Hepatocyte (in vitro differentiated cells): ENCODE measurements around the gene CLIP4. TPM values are rescaled to one million over a fixed set of nuclear protein-coding genes. Genes with fewer than 3 reads are reported as not detected.

ENCODE experiments used
- DNase-seq: peaks from one replicate; pipeline ENCODE4 v3.0.0-alpha.2; 2016; ENCODE audit warnings: low spot score
- H2AFZ ChIP-seq: fragments of 200-600 bp; sonication (generic); 2 replicates; pipeline ENCODE4 v1.6.0; 2016; ENCODE audit warnings: antibody characterized with exemption, mild to moderate bottlenecking
- H3K27ac ChIP-seq: fragments of 200-600 bp; sonication (generic); 2 replicates; pipeline ENCODE4 v1.5.1; 2016; ENCODE audit warnings: mild to moderate bottlenecking
- H3K27me3 ChIP-seq: fragments of 200-600 bp; sonication (generic); 2 replicates; pipeline ENCODE4 v1.6.1; 2016
- H3K36me3 ChIP-seq: fragments of 200-600 bp; sonication (generic); replicated peaks from 2 replicates; pipeline ENCODE4 v1.5.1; 2016; ENCODE audit warnings: low read depth; ENCODE audit not compliant: insufficient read depth
- H3K4me1 ChIP-seq: fragments of 200-600 bp; sonication (generic); 2 replicates; pipeline ENCODE4 v1.5.1; 2016; ENCODE audit warnings: mild to moderate bottlenecking, moderate library complexity; ENCODE audit not compliant: insufficient read depth
- H3K4me2 ChIP-seq: fragments of 200-600 bp; sonication (generic); 2 replicates; pipeline ENCODE4 v1.6.0; 2016
- H3K4me3 ChIP-seq: fragments of 200-600 bp; sonication (generic); 2 replicates; pipeline ENCODE4 v1.5.1; 2016; ENCODE audit warnings: mild to moderate bottlenecking
- H3K79me2 ChIP-seq: fragments of 200-600 bp; sonication (generic); 2 replicates; pipeline ENCODE4 v1.6.0; 2017; ENCODE audit warnings: mild to moderate bottlenecking
- H3K9me2 ChIP-seq: fragments of 200-600 bp; sonication (generic); replicated peaks from 2 replicates; pipeline ENCODE4 v1.6.0; 2017; ENCODE audit warnings: mild to moderate bottlenecking; ENCODE audit not compliant: insufficient read depth
- H3K9me3 ChIP-seq: fragments of 200-600 bp; sonication (generic); 2 replicates; pipeline ENCODE4 v1.5.1; 2016; ENCODE audit warnings: low read depth, mild to moderate bottlenecking
- H4K20me1 ChIP-seq: fragments of 200-600 bp; sonication (generic); 2 replicates; pipeline ENCODE4 v1.6.0; 2016; ENCODE audit warnings: mild to moderate bottlenecking; ENCODE audit not compliant: insufficient read depth, poor library complexity, severe bottlenecking
- CTCF ChIP-seq: fragments of 200-600 bp; sonication (generic); IDR thresholded peaks from 2 replicates; pipeline ENCODE4 v1.5.1; 2016; ENCODE audit warnings: antibody characterized with exemption, mild to moderate bottlenecking; ENCODE audit not compliant: poor library complexity
- EZH2 ChIP-seq: fragments of 200-600 bp; sonication (generic); IDR thresholded peaks from 2 replicates; pipeline ENCODE4 v1.6.1; 2016; ENCODE audit warnings: antibody characterized with exemption, mild to moderate bottlenecking, borderline replicate concordance
- EZH2phosphoT487 ChIP-seq: fragments of 200-600 bp; sonication (generic); IDR thresholded peaks from one replicate; pipeline ENCODE4 v1.6.1; 2018; ENCODE audit warnings: antibody characterized with exemption, mild to moderate bottlenecking, low read depth, moderate library complexity; ENCODE audit not compliant: unreplicated experiment, severe bottlenecking
- WGBS: methylation state at CpG from one replicate; pipeline ENCODE4 v1.1.6; 2016; ENCODE audit warnings: low lambda C conversion rate; ENCODE audit errors: missing lambda C conversion rate; 5-methylcytosine and 5-hydroxymethylcytosine counted together
- polyA plus RNA-seq: library from polyadenylated mRNA; unstranded; fragments of >200 nt; fragmentation: Nextera tagmentation; extraction: Ambion mirVana; gene quantifications from 2 replicates; pipeline ENCODE4 v1.2.1, GENCODE V29; 2016
- total RNA-seq: library from RNA; depleted of rRNA; stranded (reverse); fragments of >200 nt; gene quantifications from 2 replicates; pipeline ENCODE4 v1.2.3, GENCODE V29; 2014

The CLIP4 gene
- total and polyA plus RNA-seq, 2 experiments from 2014 or later = 17.3 to 35.6 TPM

- Histone ChIP-seq H3K79me2 (no peaks in the 10 kb centered on the region), H3K4me3 (no peak overlapping the region), H3K9me3 (no peaks in the 10 kb centered on the region), H3K27ac (no peak overlapping the region), H3K4me2 (no peak overlapping the region), H3K27me3 (no peaks in the 10 kb centered on the region), H3K9me2 (no peaks in the 10 kb centered on the region), H3K4me1 (no peaks in the 10 kb centered on the region), H4K20me1 (no peaks in the 10 kb centered on the region), H3K36me3 (no peaks in the 10 kb centered on the region), H2AFZ (no peak overlapping the region)
- 89% methylated on average over 11 of the region's 11 CpGs for WGBS
- TF ChIP-seq CTCF (no peak), EZH2phosphoT487 (no peak)
- DNase-seq = no peak
Measured at GRCh38 chr2:29222381-29223179, 107.4 kb downstream of the CLIP4 start.

GRCh38 chr2:29223257-29223656, 108.0 kb downstream of the CLIP4 start:
- Histone ChIP-seq H3K36me3 (no peaks in the 10 kb centered on the region), H3K79me2 (no peaks in the 10 kb centered on the region), H3K4me1 (no peaks in the 10 kb centered on the region), H3K9me3 (no peaks in the 10 kb centered on the region), H2AFZ (no peak overlapping the region), H3K4me3 (no peak overlapping the region), H3K4me2 (no peak overlapping the region), H4K20me1 (no peaks in the 10 kb centered on the region), H3K9me2 (no peaks in the 10 kb centered on the region), H3K27me3 (no peaks in the 10 kb centered on the region), H3K27ac (no peak overlapping the region)
- DNase-seq = no peak
- TF ChIP-seq EZH2 = no peak
- no peak for TF ChIP-seq CTCF
- no peak for TF ChIP-seq EZH2phosphoT487
- WGBS = 89% methylated on average over 11 of the region's 11 CpGs

- Histone ChIP-seq H3K36me3 (no peaks in the 10 kb centered on the region), H3K4me1 (no peaks in the 10 kb centered on the region), H3K9me3 (no peaks in the 10 kb centered on the region), H2AFZ (no peak overlapping the region), H3K79me2 (no peaks in the 10 kb centered on the region), H3K27ac (no peak overlapping the region), H3K27me3 (no peaks in the 10 kb centered on the region), H3K4me3 (no peak overlapping the region), H3K4me2 (no peak overlapping the region), H4K20me1 (no peaks in the 10 kb centered on the region), H3K9me2 (no peaks in the 10 kb centered on the region)
- TF ChIP-seq CTCF (no peak), EZH2phosphoT487 (no peak), EZH2 (no peak)
- DNase-seq = no peak
- 85% methylated on average over 7 of the region's 7 CpGs for WGBS
Measured at GRCh38 chr2:29223851-29224692, 108.9 kb downstream of the CLIP4 start.
